GM12865 (cell line): ENCODE results near the gene BPIFA1.

Source experiments
- DNase-seq: peaks from one replicate; pipeline ENCODE4 v3.0.0; 2010; ENCODE audit warnings: low read depth
- H3K4me3 ChIP-seq: 2 replicates; pipeline ENCODE4 v1.5.1; 2011; ENCODE audit warnings: mild to moderate bottlenecking, low read depth, low read length, control low read depth
- CTCF ChIP-seq: IDR thresholded peaks from 2 replicates; pipeline ENCODE4 v1.5.1; 2011; ENCODE audit warnings: low read length, control low read depth, low read depth, inconsistent platforms; ENCODE audit not compliant: insufficient read depth; ENCODE audit errors: missing control alignments

Gene BPIFA1

GRCh38 chr20:33235696-33236095 is at the start of gene BPIFA1:
Gene BPIFA1 (plus strand): TSS chr20:33235996. CDS start chr20:33237712, 1,716 bp downstream.
- no peak within 1 kb of the TSS for H3K4me3 ChIP-seq
- DNase-seq: no peak
- no peak for TF ChIP-seq CTCF

GRCh38 chr20:33187491-33187890 is 48.3 kb upstream of the BPIFA1 start:
- no peak overlapping the region for H3K4me3 ChIP-seq
- no peak for TF ChIP-seq CTCF
- no peak for DNase-seq

- no peak overlapping the region for H3K4me3 ChIP-seq
- no peak for DNase-seq
- TF ChIP-seq CTCF: no peak
These were observed 47.4 kb upstream of the BPIFA1 start for GRCh38 chr20:33188421-33188820.

GRCh38 chr20:33191484-33191883 is 44.3 kb upstream of the BPIFA1 start:
- DNase-seq: no peak
- TF ChIP-seq CTCF: no peak
- H3K4me3 ChIP-seq: no peak overlapping the region

GRCh38 chr20:33191955-33192354 is 43.8 kb upstream of the BPIFA1 start:
- no peak overlapping the region for H3K4me3 ChIP-seq
- TF ChIP-seq CTCF: no peak
- DNase-seq: no peak

- no peak for DNase-seq
- no peak for TF ChIP-seq CTCF
- H3K4me3 ChIP-seq: no peak overlapping the region
These were observed 42.8 kb upstream of the BPIFA1 start for GRCh38 chr20:33192912-33193501.

- no peak overlapping the region for H3K4me3 ChIP-seq
These were observed 36.8 kb upstream of the BPIFA1 start for GRCh38 chr20:33199026-33199425.

More at GRCh38 chr20:33199026-33199425, 36.8 kb upstream of the BPIFA1 start:
- DNase-seq: no peak
- no peak for TF ChIP-seq CTCF
